ENCODE results near the gene TECTB. TPM values are rescaled to one million over a fixed set of nuclear protein-coding genes. Genes with fewer than 3 reads are reported as not detected.

TECTB gene
- total RNA-seq, 2 donors from 2014 or later: not detected

- ATAC-seq (ENCODE audit: insufficient number of reproducible peaks, low FRiP score, low read depth): no peak
Observed at GRCh38 chr10:112240441-112240840, 42.8 kb upstream of the TECTB start.

DNA sequence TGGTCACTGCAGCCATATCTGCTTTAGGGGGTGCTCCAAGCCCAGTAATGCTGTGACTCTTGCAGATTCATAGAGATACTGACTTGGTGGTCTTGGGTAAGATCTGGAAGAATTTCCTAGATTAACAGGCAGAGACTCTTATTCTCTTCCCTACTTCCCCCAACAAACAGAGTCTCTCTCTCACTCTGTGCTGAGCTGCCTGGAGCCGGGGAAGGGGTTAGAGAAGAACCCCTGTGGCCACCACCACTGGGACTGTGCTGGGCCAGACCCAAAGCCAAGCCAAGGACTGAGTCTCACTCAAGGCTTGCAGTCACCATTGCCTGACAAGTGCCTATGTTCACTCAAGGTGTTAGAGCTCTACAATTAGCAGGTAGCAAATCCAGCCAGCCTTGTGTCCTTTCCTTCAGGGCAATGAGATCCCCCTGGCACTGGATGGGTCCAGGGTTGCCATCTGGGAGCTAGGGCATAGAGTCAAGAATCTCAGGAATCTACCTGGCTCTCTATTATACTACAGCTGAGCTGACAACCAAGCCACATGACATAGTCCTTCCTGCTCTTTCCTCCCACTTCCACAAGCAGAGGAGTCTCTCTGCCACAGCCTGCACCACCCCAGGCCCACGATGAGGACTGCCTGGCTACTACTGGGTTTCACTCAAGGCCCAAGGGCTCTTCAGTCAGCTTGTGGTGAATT, 41.4 kb upstream of the TECTB start:
- TF ChIP-seq, protein P1, sequence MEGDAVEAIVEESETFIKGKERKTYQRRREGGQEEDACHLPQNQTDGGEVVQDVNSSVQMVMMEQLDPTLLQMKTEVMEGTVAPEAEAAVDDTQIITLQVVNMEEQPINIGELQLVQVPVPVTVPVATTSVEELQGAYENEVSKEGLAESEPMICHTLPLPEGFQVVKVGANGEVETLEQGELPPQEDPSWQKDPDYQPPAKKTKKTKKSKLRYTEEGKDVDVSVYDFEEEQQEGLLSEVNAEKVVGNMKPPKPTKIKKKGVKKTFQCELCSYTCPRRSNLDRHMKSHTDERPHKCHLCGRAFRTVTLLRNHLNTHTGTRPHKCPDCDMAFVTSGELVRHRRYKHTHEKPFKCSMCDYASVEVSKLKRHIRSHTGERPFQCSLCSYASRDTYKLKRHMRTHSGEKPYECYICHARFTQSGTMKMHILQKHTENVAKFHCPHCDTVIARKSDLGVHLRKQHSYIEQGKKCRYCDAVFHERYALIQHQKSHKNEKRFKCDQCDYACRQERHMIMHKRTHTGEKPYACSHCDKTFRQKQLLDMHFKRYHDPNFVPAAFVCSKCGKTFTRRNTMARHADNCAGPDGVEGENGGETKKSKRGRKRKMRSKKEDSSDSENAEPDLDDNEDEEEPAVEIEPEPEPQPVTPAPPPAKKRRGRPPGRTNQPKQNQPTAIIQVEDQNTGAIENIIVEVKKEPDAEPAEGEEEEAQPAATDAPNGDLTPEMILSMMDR (IDR thresholded peaks at IDR 0.05): no peak
- no peaks in the 10 kb centered on the region for H3K27me3 ChIP-seq (replicated peaks; ENCODE audit: insufficient read depth)
- no peak overlapping the region for H3K4me3 ChIP-seq
- no peaks in the 10 kb centered on the region for H3K36me3 ChIP-seq
- H3K27ac ChIP-seq: no peak overlapping the region
- DNase-seq (ENCODE audit: low spot score): no peak
- H3K4me1 ChIP-seq (ENCODE audit: control insufficient read depth in 1 of 2, low read depth in 2 of 2): no peaks in the 10 kb centered on the region
- no peak for ATAC-seq (ENCODE audit: insufficient number of reproducible peaks, low FRiP score, low read depth)
- H3K9me3 ChIP-seq: peaks cover 5% of the 10 kb centered on the region

More at GRCh38 chr10:112240441-112240840, 42.8 kb upstream of the TECTB start:
- no peaks in the 10 kb centered on the region for H3K4me1 ChIP-seq (ENCODE audit: control insufficient read depth in 1 of 2, low read depth in 2 of 2)
- DNase-seq (ENCODE audit: low spot score): no peak
- no peaks in the 10 kb centered on the region for H3K27me3 ChIP-seq (replicated peaks; ENCODE audit: insufficient read depth)
- no peaks in the 10 kb centered on the region for H3K36me3 ChIP-seq
- TF ChIP-seq, protein P1 (IDR thresholded peaks at IDR 0.05): no peak
- H3K27ac ChIP-seq: no peak overlapping the region
- H3K4me3 ChIP-seq: no peak overlapping the region
- H3K9me3 ChIP-seq: peaks cover 5% of the 10 kb centered on the region

DNA sequence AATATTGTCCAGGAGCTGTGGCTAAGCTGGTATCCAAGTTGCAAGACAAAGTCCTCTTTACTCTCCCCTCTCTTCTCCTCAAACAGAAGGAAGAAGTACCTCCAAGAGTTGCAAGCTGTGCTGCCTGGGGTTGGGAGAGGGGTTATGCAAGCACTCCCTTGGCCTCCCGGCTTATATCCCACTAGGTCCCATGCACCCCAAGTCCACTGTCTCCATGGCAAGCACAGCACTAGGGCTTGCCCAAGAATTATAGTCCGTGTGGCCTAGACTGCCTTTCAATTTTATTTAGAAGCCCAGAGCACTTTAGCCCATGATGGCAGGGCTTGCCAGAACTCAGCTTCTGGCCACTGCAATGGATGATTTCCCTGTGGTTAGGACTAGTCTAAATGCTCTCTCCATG, 40.4 kb upstream of the TECTB start:
- H3K9me3 ChIP-seq: peaks cover 5% of the 10 kb centered on the region
- no peak overlapping the region for H3K4me3 ChIP-seq
- TF ChIP-seq, protein P1 (IDR thresholded peaks at IDR 0.05): no peak
- no peak overlapping the region for H3K27ac ChIP-seq
- no peaks in the 10 kb centered on the region for H3K27me3 ChIP-seq (replicated peaks; ENCODE audit: insufficient read depth)
- no peaks in the 10 kb centered on the region for H3K36me3 ChIP-seq
- DNase-seq (ENCODE audit: low spot score): no peak
- ATAC-seq (ENCODE audit: insufficient number of reproducible peaks, low FRiP score, low read depth): no peak
- no peaks in the 10 kb centered on the region for H3K4me1 ChIP-seq (ENCODE audit: control insufficient read depth in 1 of 2, low read depth in 2 of 2)

GRCh38 chr10:112243713-112244112, 39.5 kb upstream of the TECTB start:
- TF ChIP-seq, protein P1 (IDR thresholded peaks at IDR 0.05): no peak
- Histone ChIP-seq H3K27me3 (replicated peaks; ENCODE audit: insufficient read depth) (no peaks in the 10 kb centered on the region), H3K4me1 (ENCODE audit: control insufficient read depth in 1 of 2, low read depth in 2 of 2) (no peaks in the 10 kb centered on the region), H3K27ac (no peak overlapping the region), H3K4me3 (no peak overlapping the region), H3K9me3 (peaks cover under 1% of the 10 kb centered on the region), H3K36me3 (no peaks in the 10 kb centered on the region)
- ATAC-seq (ENCODE audit: insufficient number of reproducible peaks, low FRiP score, low read depth) (no peak), DNase-seq (ENCODE audit: low spot score) (no peak)

- TF ChIP-seq, protein P1 (IDR thresholded peaks at IDR 0.05): no peak
- H3K27me3 ChIP-seq (replicated peaks; ENCODE audit: insufficient read depth): no peaks in the 10 kb centered on the region
- H3K9me3 ChIP-seq: peaks cover 5% of the 10 kb centered on the region
- DNase-seq (ENCODE audit: low spot score): no peak
- no peak overlapping the region for H3K27ac ChIP-seq
- H3K36me3 ChIP-seq: no peaks in the 10 kb centered on the region
- H3K4me1 ChIP-seq (ENCODE audit: control insufficient read depth in 1 of 2, low read depth in 2 of 2): no peaks in the 10 kb centered on the region
- no peak overlapping the region for H3K4me3 ChIP-seq
- no peak for ATAC-seq (ENCODE audit: insufficient number of reproducible peaks, low FRiP score, low read depth)
Observed at GRCh38 chr10:112244197-112244596, 39.0 kb upstream of the TECTB start.
